HuH-7.5 (cell line): ENCODE results near the gene CHRNA7.
"Not testable (repeated sequence)": the region's sequence is repeated elsewhere in the genome, so short reads cannot be mapped to it uniquely, and the experiment has no call there.

Experiments
- DNase-seq: peaks from one replicate; pipeline ENCODE4 v3.0.0; 2011; ENCODE audit warnings: low spot score

Gene CHRNA7

GRCh38 chr15:32193780-32194179 is 163.5 kb downstream of the CHRNA7 start:
- not testable (repeated sequence) for DNase-seq

- not testable (repeated sequence) for DNase-seq
Observed at GRCh38 chr15:32196206-32196605, 165.9 kb downstream of the CHRNA7 start.

GRCh38 chr15:32198938-32199337 is 168.6 kb downstream of the CHRNA7 start:
- not testable (repeated sequence) for DNase-seq

GRCh38 chr15:32209081-32209480 is 178.8 kb downstream of the CHRNA7 start:
- not testable (repeated sequence) for DNase-seq

- DNase-seq = no peak
Observed at GRCh38 chr15:32218666-32219065, 188.4 kb downstream of the CHRNA7 start.
